ELF-1 (cell line): Measurements from ENCODE around the gene KIF26B.

Experiments used
- DNase-seq: peaks from one replicate; pipeline ENCODE4 v3.0.0-alpha.2; 2016; ENCODE audit warnings: low read depth, low spot score

Gene KIF26B

DNA sequence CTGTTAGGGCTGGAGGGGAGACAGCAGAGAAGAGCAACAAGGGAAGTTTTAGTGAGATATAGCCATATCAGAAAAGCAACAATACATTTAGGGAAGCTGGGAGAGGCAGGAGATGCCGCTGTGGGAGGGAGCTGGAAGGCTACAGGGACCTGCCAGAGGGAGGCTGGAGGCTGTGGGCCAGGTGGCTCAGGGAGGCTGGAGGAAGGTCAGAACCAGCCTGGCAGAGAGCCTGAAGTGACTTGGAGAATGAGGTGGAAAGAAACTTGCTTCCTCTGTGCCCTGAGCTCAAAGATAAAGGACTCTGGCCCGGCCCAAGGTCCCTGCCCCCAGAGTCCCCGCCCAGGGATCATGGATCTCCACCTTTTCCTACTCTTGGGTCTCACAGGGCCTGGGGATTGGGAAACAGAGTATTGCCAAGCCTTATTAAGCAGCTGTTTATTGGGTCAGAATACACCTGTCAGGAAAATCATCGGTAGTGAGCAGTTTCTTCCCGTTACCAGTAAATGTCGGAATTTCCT lies 85.9 kb downstream of the KIF26B start:
- DNase-seq = no peak

GRCh38 chr1:245241526-245242130 lies 86.8 kb downstream of the KIF26B start:
- DNase-seq = no peak

DNA sequence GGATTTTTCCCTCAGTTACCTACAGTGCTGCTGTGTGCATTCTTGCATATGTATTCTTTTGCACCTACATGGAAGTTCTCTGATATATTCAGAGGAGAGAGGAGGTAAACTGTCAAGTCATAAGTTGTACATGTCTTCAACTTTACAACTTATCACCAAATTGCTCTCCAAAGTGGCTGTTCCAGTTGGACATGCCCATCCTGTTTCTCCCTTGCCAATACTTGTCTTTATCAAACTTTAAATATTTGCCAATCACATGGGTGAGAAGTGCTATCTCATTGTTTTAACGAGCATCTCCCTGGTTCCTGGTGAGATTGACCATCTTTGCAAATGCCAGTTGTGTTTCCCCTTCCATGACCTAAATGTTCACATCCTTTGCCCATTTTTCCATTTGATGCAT lies 88.2 kb downstream of the KIF26B start:
- DNase-seq = no peak

DNA sequence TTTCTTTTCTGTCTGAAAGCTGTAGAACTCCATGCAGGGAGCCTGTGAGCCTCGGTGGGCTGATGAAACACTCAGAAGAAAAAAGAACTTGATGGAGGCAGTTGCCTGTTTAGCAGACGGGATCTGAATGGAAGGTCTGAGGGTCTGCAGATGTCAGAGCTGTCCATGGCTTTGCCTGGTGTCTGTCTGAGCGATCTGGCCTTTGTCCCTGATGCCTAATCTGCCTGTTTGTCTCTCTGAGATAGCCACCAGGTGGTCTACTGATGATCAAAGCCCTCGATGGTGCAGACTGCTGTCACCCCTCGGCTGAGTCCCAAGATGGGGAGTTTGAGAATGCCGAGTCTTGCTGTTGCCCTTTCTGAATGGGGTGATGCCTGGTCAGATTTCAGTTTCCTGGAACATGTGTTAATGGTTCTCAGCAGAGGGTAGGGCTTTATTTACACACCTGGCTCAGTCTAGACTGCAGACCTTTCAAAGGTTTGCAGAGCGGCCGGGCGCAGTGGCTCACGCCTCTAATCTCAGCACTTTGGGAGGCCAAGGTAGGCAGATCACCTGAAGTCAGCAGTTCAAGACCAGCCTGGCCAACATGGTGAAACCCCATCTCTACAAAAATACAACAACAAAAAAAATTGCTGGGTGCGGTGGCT lies 90.4 kb downstream of the KIF26B start:
- no peak for DNase-seq

DNA sequence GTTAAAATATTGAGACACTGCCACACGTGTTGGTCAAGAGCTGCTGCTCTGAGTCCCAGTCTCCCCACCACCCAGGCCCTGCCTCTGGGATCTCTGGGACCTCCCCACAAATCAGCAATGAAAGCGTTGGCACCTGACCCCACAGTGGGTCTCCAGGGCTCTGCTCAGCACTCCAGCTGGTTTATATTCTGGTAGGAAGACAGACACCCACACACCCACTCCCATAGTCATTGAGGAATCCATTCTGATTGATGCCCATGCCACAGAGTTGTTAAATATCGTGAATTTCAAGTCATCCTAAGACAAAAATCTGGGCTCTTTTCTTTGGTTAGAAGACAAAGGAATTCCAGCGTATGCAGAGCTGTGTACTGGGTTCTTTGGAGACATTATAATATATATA lies 91.6 kb downstream of the KIF26B start:
- DNase-seq = no peak

GRCh38 chr1:245247356-245247755 lies 92.6 kb downstream of the KIF26B start:
- no peak for DNase-seq

GRCh38 chr1:245247801-245248200 lies 93.0 kb downstream of the KIF26B start:
- DNase-seq = no peak

- no peak for DNase-seq
Observed at GRCh38 chr1:245248231-245248731, 93.5 kb downstream of the KIF26B start.

DNA sequence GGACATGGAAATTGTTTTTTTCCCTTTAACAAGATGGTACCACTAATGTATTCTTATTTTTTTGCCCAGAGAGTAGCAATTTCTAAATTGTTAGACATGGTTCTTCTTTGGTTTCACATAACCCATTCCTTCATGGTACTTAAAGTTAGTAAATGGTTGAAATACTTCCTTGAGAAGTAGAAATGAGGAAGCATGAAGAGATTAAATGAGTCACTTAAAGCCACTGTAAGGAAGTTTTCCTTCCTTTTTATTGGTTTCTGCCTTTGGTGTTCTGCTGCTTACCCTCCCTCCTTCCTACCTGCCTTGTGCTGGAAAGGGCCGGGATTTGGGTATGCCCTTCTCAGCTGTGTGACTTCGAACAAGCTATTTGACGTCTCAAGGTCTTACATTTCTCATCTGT lies 101.0 kb downstream of the KIF26B start:
- DNase-seq = no peak

DNA sequence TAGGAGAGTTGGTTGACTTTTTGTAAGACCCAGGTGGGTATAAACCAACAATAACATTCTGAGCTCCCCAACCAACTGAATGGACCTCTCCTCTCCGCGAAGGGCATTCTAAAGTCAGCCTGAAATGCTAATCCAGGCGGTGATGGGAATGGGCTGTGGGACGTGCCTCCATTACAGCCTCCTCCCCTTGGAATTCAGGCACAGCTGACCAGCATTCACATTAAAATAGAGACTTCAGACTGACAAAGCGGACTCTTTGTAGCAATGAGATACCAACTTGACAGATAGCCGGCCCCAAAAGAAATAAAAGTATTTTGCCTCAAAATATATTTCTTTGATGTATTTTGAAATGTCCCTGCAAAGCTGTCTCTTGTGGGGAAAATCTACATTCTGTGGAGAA lies 101.7 kb downstream of the KIF26B start:
- DNase-seq = peak; percentile 69

DNA sequence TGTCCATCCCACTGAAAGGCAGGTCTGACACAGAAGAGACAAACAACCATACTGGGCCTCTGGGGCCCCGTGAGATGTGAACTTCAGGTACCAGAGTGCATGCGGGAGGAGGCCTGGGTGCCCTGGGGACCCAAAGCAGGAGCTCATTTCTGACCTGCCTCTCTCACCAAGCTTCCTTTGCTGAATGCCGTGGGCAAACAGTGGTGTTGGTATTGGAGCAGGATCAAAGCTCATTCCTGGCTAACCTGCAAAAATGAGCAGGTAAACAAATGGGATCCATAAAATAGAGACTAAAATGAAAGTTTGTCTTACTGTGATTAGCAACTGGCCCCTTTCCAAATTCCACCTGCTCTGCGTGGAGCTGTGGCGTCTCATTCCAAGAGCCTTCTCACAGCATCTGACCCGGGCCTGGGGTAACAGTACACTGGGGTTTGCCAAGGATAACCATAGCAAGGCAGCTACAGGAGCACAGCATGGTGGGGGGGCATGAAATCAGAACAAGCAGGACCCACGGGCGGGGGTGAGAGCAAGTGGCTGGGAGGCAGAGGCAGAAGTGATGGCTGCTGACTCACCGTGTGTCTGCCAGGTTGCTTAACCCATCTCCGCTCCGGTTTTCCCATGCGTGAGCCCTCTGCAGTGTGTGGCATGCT lies 103.6 kb downstream of the KIF26B start:
- no peak for DNase-seq

- no peak for DNase-seq
Observed at GRCh38 chr1:245260110-245260882, 105.5 kb downstream of the KIF26B start.

- DNase-seq = no peak
Observed at GRCh38 chr1:245260883-245261282, 106.1 kb downstream of the KIF26B start.

DNA sequence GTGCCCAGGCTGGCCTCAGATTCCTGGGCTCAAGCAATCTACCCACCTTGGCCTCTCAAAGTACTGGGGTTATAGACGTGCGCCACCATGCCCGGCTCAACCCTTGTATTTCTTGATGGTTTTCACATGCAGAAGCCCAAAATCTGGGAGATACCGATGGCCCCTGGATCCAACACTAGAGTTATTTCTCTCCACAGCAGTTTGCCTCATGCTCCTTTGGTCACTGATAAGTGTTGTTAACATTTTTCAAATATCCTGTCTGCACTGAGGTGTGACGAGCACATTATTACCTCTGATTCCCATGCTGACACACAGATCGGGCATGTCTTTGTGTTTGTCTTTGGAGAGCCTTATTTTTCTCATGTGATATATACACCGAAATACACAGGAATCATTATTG lies 107.0 kb downstream of the KIF26B start:
- no peak for DNase-seq

- peak; percentile 71 for DNase-seq
Observed at GRCh38 chr1:245263529-245264095, 108.8 kb downstream of the KIF26B start.

DNA sequence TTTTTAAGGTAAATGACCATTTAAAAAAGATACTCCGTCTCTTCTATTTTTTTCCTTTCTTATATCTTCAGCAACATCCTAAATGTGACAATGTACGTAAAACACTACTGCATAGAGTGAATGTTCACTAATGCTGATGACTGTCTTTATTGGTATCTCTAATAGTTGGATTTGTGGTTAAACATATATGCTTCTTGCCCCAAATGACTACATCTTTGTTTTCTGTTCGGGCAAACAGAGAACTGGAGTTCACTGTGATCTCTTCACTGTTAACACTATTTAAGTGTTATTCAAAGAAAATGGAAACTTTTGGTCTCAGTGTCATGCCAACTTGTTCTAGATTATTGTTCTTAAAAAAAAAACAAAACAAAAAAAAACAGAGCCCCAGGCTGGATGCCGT lies 109.4 kb downstream of the KIF26B start:
- no peak for DNase-seq

- DNase-seq = no peak
Observed at GRCh38 chr1:245266105-245266504, 111.3 kb downstream of the KIF26B start.

- DNase-seq = no peak
Observed at GRCh38 chr1:245270063-245270462, 115.3 kb downstream of the KIF26B start.

DNA sequence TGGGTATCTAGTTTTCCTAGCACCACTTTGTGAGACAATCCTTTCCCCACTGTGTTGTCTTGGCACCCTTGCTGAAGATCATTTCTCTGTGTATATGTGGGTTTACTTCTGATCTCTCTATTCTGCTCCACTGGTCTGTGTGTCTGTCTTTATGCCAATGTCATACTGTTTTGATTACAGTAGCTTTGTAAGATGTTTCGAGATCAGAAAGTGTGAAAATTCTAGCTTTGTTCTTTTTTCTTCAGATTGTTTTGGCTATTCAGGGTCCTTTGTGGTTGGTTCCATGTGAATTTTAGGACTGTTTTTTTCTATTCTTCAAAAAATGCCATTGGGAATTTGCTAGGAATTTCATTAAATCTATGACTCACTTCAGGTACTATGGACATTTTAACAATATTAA lies 116.2 kb downstream of the KIF26B start:
- DNase-seq = no peak

DNA sequence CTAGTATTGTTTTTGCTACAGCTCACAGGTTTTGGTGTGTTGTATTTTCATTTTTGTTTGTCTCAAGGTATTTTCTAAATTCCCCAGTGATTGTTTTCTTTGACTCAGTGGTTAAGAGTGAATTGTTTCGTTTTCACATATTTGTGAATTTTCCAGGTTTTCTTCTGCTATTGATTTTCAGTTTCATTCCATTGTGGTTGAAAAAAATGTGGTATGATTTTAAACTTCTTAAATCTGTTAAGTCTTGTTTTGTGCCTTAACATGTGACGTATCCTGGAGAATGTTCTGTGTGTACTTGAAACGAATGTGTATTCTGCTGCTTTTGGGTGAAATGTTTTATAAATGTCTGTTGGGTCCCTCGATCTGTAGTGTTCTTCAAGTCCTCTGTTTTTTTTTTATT lies 117.9 kb downstream of the KIF26B start:
- DNase-seq = no peak

DNA sequence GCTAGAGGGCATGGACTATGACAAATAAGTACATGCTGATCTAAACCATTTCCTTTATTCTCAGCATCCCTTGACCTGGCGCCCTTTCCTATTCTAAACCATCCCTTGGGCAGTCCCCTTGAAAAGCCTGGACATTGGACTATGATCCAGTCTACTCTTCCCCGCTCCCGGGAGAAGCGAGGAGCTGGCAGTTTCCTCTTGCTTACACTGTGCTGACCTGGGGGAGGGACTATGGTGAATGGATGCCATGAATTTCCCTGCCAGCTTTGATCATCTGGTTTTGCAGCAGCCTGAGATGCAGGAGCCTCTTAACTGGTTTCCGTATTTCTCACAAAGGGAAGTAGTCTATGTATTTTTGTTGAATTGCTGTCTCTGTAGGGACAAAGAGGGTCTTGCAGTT lies 121.7 kb downstream of the KIF26B start:
- no peak for DNase-seq

DNA sequence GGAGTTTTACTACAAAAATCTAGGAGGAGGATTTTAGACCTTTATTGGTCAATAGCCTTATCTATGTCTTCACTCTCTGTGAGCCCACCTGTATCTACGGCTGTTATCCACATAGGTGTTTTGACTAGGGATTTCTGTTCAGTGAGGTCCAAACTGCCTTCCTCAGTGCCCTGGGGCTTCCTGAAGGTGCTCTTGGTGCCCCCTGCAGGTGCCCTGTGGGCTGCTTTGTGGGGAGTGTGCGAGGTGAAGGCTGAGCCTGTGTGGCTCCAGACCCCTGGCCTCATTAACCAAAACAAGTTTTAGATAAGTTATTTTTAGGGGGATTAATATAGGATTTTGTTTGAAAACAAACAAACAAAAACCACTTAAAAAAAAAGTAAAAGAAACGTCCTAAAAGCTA lies 122.5 kb downstream of the KIF26B start:
- DNase-seq = peak; percentile 52
